Superior temporal gyrus (tissue), 1 donor: ENCODE results near the gene LASP1.
"Not testable (repeated sequence)": the region's sequence is repeated elsewhere in the genome, so short reads cannot be mapped to it uniquely, and the experiment has no call there.

Source experiments
- DNase-seq: peaks from one replicate; pipeline ENCODE4 v3.0.0-alpha.2; 2016; ENCODE audit errors: extremely low spot score

The LASP1 gene

DNA sequence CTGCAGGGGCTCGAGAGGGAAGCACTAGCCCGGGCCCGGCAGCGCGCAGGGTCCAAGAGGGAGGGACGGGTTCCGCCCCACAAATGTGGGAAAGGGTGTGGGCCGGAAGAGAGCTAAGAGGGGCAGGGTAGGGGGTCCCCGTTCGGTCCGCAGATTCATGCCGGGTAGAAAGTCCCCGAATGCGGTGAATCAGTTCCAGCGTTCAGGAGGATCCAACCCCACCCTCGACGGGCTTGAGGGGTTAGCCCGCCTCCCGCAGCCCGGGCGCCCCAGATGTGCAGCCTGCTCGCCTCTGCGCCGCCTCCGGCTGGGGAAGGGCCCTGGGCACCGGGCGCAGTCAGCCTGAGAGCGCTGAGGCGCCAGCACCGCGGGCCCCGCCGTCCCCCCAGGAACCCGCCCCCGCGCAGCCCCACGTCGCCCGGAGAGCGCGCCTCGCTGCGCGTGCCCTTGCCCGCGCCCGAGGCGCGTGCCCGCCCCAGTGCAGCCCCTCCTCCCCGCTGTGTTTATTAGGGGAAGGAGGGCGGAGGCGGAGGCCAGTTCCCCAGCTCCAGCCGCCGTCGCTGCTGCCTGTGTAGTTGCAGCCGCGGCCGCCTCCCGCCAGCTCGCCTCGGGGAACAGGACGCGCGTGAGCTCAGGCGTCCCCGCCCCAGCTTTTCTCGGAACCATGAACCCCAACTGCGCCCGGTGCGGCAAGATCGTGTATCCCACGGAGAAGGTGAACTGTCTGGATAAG is at the start of gene LASP1:
LASP1 (plus strand) TSS at position 533 of the 733 bp plus-strand sequence; CDS start at position 665, 132 bp downstream.
- DNase-seq = peak; percentile 85

- DNase-seq = peak; percentile 99
These were observed 44.7 kb upstream of the LASP1 start, which contains the start of gene CWC25 for GRCh38 chr17:38824899-38825761. CWC25 (minus strand) TSS chr17:38825321; CDS start chr17:38825183, 138 bp downstream.

DNA sequence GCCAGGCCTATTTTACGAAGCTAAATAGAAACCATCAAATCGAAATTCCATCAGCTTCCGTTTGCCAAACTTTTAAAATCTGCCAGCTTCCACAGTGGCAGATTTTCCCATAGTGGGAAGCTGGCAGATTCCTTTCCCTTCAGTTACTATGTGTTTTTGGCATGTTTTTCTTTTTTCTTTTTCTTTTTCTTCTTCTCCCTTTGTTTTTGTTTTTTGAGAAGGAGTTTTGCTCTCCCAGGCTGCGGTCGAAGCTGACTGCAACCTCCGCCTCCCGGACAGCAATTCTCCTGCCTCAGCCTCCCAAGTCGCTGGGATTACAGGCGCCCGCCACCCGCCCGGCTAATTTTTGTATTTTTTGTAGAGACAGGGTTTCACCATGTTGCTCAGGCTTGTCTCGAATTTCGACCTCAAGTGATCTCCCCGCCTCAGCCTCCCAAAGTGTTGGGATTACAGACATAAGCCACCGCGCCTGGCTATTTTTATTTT is 44.1 kb upstream of the LASP1 start:
- no peak for DNase-seq

- no peak for DNase-seq
These were observed 25.5 kb upstream of the LASP1 start for GRCh38 chr17:38844261-38844757.

- no peak for DNase-seq
These were observed 21.3 kb upstream of the LASP1 start for GRCh38 chr17:38848557-38848891.

- no peak for DNase-seq
These were observed 20.8 kb upstream of the LASP1 start for GRCh38 chr17:38848939-38849605.

GRCh38 chr17:38850374-38850773 is 19.5 kb upstream of the LASP1 start:
- no peak for DNase-seq

- DNase-seq = no peak
These were observed 18.4 kb upstream of the LASP1 start for GRCh38 chr17:38851434-38851833.

- DNase-seq = no peak
These were observed 17.0 kb upstream of the LASP1 start for GRCh38 chr17:38852771-38853291.

DNA sequence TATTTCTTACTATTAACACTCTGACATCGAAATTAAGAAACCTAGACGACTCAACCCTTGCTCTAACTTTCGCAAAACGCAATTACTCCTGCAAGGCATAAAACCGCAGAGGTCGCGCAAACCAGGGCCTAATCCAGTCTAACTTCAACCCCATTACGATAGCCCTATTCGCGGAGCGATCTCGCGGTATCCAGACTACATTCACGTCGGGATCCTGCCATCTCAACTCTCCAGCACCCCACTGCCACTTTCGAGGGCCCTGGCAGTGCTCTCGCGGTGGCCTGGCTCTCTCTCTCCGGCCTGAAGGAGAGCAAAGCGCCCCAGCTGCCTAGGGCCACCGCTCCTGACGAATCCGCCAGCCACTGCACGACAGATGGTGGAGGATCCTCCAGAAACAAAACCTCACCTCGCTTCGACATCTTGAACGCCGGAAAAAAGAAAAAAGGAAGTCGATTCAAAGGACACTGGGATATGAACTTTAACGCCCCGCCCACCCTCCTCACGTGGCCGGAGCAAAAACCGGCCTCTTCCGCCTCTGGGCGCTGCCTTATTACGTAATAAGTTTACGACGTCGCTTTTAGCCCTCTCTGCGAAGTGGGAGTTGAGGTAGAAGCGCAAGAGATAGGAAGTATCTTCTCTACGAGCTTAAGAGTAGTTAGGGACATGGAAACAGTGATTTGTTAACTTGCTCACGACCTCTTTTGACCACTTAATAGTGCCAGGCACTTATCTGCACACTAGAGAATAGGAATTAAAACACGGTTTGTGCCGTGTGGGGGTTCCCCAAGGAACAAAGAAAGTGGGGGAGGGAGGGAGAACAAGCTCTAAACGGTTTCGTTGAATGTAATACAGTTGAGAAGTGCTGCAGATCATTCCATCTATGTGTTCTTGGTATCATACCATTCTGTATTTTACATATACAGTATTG is 16.3 kb upstream of the LASP1 start, which contains the start of gene RPL23:
RPL23 (minus strand) TSS at position 430 of the 928 bp plus-strand sequence; CDS start at position 419, 11 bp downstream.
- peak; percentile 99 for DNase-seq

- not testable (repeated sequence) for DNase-seq
These were observed 14.7 kb upstream of the LASP1 start for GRCh38 chr17:38855101-38855714.

DNA sequence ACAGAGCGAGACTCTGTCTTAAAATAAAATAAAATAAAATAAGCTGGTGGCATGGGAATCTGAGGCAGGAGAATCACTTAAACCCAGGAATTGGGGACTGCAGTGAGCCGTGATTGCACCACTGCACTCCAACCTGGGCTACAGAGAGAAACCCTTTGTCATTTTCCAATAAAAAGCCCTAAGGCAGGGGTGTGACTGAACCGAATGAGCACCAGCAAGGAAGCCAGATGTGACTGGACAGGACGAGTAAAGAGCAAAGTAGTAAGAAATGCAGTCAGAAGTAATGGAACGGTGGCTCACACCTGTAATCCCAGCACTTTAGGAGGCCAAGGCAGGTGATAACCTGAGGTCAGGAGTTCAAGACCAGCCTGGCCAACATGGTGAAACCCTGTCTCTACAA is 12.6 kb upstream of the LASP1 start:
- DNase-seq = no peak

- no peak for DNase-seq
These were observed 8.4 kb upstream of the LASP1 start for GRCh38 chr17:38861399-38861843.

DNA sequence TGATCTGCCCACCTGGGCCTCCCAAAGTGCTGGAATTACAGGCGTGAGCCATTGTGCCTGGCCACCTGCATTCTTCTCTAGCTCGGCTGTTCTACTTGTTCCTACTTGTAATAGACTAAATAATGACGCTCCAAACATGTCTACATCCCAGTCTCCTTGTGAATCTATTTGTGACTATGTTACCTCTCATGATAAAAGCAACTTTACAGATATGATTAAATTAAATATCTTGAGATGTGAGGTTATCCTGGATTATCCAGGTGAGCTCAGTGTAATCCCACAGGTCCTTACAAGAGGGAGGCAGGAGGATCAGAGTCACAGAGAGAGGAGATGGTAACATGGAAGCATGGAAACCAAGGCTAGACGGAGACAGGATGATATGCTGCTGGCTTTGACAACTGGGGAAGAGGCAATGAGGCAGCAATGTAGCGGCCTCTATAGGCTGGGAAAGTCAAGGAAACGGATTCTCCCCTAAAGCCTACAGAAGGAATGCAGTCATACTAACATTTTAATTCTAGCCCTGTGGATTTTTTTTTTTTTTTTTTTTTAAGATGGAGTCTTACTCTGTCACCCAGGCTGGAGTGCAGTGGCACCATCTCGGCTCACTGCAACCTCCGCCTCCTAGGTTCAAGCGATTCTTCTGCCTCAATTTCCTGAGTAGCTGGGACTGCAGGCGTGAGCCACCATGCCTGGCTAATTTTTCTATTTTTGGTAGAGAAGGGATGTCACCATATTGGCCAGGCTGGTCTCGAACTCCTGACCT is 5.0 kb upstream of the LASP1 start:
- DNase-seq = no peak

GRCh38 chr17:38867179-38867967 is 2.5 kb upstream of the LASP1 start:
- peak; percentile 92 for DNase-seq

DNA sequence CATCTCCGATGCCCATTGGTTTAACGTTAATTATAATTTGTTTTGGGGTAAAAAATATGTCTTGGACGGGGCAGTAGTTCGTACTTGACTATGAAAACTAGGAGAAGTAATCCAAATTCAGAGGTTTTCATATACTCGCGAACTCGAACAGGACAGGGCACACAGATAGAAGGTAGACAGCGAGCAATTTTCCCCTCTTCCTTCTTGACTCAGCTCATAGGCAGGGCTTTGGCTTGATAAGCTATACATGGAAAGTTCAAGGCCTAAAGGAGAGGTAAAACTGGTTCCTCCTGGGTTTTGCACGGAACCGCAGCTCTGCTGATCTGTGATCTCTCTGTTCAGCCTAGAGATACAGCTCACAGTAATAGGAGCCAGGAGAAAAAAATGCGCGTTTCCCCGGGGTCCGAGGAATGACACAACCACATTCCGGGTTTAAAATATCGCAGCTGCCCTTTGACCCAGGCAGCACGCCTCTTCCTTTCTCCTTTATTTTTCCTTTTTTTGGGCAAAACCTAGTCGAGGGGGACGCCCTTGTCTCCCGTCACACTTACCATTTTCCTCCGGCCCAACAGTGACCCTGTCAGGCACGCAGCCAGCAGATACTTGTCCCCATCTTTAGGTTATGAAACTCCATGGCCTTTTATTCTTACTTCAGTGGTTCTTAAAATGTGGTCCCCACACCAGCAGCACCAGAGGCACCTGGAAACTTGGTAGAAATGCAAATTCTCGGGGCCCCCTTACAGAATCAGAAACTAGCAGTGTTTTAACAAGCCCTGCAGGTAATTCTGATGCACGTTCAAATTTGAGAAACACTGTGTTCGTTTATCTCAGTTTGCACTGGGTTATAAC is 1.7 kb upstream of the LASP1 start:
- DNase-seq = peak; percentile 66

DNA sequence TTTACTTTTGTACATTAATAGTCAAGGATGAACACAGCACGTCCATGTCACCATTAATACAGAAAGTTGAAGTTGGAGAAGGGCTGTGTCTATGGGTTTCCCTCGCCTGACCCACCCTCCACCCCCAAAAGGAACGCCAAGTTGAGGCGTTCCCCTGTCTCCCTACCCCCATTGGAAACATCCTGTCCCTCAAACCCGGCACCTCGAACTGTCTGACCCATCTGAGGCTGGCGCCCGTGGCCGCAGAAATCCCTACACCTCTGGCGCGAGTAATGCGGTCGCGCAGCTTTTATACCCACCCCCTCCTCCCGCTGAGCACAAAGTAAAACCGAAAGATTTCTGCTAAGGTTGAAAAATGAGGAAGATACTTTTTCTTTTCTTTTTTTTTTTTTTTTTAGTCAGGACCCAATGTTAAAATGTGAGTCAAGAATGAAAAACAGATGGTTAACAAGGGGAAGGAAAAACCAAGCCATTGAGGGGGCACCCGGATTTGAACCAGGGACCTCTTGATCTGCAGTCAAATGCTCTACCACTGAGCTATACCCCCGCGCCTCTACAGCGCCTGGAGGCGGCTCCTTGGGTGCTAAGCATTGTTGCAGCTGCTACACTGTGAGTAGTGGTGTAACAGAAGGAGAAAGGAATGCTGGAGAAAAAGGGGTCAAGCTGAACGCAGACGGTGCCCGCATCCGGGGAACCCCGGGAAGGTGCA is 887 bp upstream of the LASP1 start:
- DNase-seq = peak; percentile 93
